Upper lobe of left lung (tissue), 6 donors: Measurements from ENCODE around the gene RCOR2. TPM values are rescaled to one million over a fixed set of nuclear protein-coding genes. Genes with fewer than 3 reads are reported as not detected.

Source experiments
- ATAC-seq, 2 donors: fragments of 200-7000 bp; cut with Tn5 transposase; one replicate each; pipeline ENCODE4 v1.9.1; 2022; ENCODE audit warnings: mild to moderate bottlenecking in 2 of 2, moderate library complexity in 2 of 2; ENCODE audit not compliant: low FRiP score in 2 of 2
- DNase-seq, 2 donors: peaks; one replicate each; pipeline ENCODE4 v3.0.0-alpha.2; 2019 to 2020
- H3K27ac ChIP-seq, 4 donors: fragments of 200-600 bp; sonication (generic); one replicate each; pipeline ENCODE4 v1.5.1; 2016 to 2019
- H3K27me3 ChIP-seq, 4 donors: fragments of 200-600 bp; sonication (generic); one replicate each; pipeline ENCODE4 v1.5.1; 2017 to 2019
- H3K36me3 ChIP-seq, 4 donors: fragments of 200-600 bp; sonication (generic); one replicate each; pipeline ENCODE4 v1.5.1; 2016 to 2019
- H3K4me1 ChIP-seq, 4 donors: fragments of 200-600 bp; sonication (generic); one replicate each; pipeline ENCODE4 v1.5.1; 2018 to 2019
- H3K4me3 ChIP-seq, 4 donors: fragments of 200-600 bp; sonication (generic); one replicate each; pipeline ENCODE4 v1.5.1; 2017 to 2019; ENCODE audit warnings: mild to moderate bottlenecking in 2 of 4, moderate library complexity in 1 of 4
- H3K9me3 ChIP-seq, 4 donors: fragments of 200-600 bp; sonication (generic); one replicate each; pipeline ENCODE4 v1.5.1; 2018 to 2019
- CTCF ChIP-seq, 6 experiments: fragments of 450-650 bp in 4 of 6; fragments of 200-600 bp in 2 of 6; sonication (generic) in 2 of 6; IDR thresholded peaks; one replicate each; pipeline ENCODE4 v1.5.1; 2016 to 2019; ENCODE audit warnings: antibody characterized with exemption in 6 of 6
- EP300 ChIP-seq, 4 donors: sonication (generic); formaldehyde crosslinking; IDR thresholded peaks; one replicate each; pipeline ENCODE4 v1.5.1; 2017; ENCODE audit warnings: antibody characterized with exemption in 4 of 4, control low read depth in 2 of 4
- POLR2A ChIP-seq, 4 donors: fragments of 450-650 bp; IDR thresholded peaks; one replicate each; pipeline ENCODE4 v1.5.1; 2016 to 2017; ENCODE audit warnings: antibody characterized with exemption in 4 of 4, mild to moderate bottlenecking in 2 of 4
- POLR2AphosphoS5 ChIP-seq, 2 donors: sonication (generic); formaldehyde crosslinking; IDR thresholded peaks; one replicate each; pipeline ENCODE4 v1.5.1; 2017; ENCODE audit warnings: antibody characterized with exemption in 2 of 2
- WGBS, 2 donors: methylation state at CpG; one replicate each; pipeline ENCODE4 v1.1.5; 2017 to 2018; 5-methylcytosine and 5-hydroxymethylcytosine counted together
- total RNA-seq, 6 donors: library from RNA; depleted of rRNA in 4 of 6; stranded (reverse); fragments of >200 nt in 4 of 6; gene quantifications; one replicate each; pipeline versions ENCODE4 v1.1.0 to v1.2.1, GENCODE V29; 2016 to 2021
- donor health status: DM: no; HTN: no; CAD: no; lungs with moderate emphysema.
- donor health status: DM: no; HTN: yes; CAD: no; lungs with severe emphysema.

The RCOR2 gene
- total RNA-seq, 6 donors from 2014 or later, result 0.14 to 0.40 TPM; not detected in 4

- Histone ChIP-seq H3K27me3 (no peaks in the 10 kb centered on the region), H3K4me3 (no peak overlapping the region), H3K27ac (peak overlapping the region; percentile 80 to 85 (median 82)), H3K4me1 (peaks cover 53 to 87% (median 68%) of the 10 kb centered on the region in 4 donors), H3K9me3 (no peaks in the 10 kb centered on the region), H3K36me3 (peaks cover 0 to 3% (median 0%) of the 10 kb centered on the region in 4 donors)
- TF ChIP-seq CTCF (IDR thresholded peaks at IDR 0.05), result no peak
- ATAC-seq (no peak), DNase-seq (no peak)
- WGBS, 2 donors, result 42 to 44% methylated on average over 6 of the region's 6 CpGs
Observed at GRCh38 chr11:63887386-63887999, 29.5 kb downstream of the RCOR2 start.

- TF ChIP-seq CTCF (IDR thresholded peaks at IDR 0.05), result no peak
- TF ChIP-seq POLR2AphosphoS5 (IDR thresholded peaks at IDR 0.05), result no peak
- TF ChIP-seq EP300 (IDR thresholded peaks at IDR 0.05), result no peak
- no peak for TF ChIP-seq POLR2A (IDR thresholded peaks at IDR 0.05)
- no peak overlapping the region for H3K4me3 ChIP-seq
- peak in 1 of 2 donors; percentile 64 for DNase-seq
- ATAC-seq, result no peak
- no peaks in the 10 kb centered on the region for H3K27me3 ChIP-seq
- 80 to 85% methylated on average over 3 to 4 of the region's 4 CpGs for WGBS, 2 donors
- H3K36me3 ChIP-seq, result peaks cover 0 to 3% (median 0%) of the 10 kb centered on the region in 4 donors
- H3K4me1 ChIP-seq, result peaks cover 44 to 71% (median 62%) of the 10 kb centered on the region in 4 donors
- H3K9me3 ChIP-seq, result no peaks in the 10 kb centered on the region
- H3K27ac ChIP-seq, result peak overlapping the region in 1 of 4 donors; percentile 24
Observed at GRCh38 chr11:63884196-63884932, 32.6 kb downstream of the RCOR2 start.

GRCh38 chr11:63883791-63884190 lies 33.2 kb downstream of the RCOR2 start:
- ATAC-seq, result no peak
- H3K4me1 ChIP-seq, result peaks cover 39 to 70% (median 58%) of the 10 kb centered on the region in 4 donors

GRCh38 chr11:63882555-63883242 lies 34.3 kb downstream of the RCOR2 start:
- ATAC-seq (peak; percentile 10 to 88), DNase-seq (peak in 1 of 2 donors; percentile 61)
- peaks cover 28 to 59% (median 51%) of the 10 kb centered on the region in 4 donors for H3K4me1 ChIP-seq
- no peaks in the 10 kb centered on the region for H3K9me3 ChIP-seq
- 67 to 76% methylated on average over 7 of the region's 7 CpGs for WGBS, 2 donors
- no peak for TF ChIP-seq CTCF (IDR thresholded peaks at IDR 0.05)
- no peak for TF ChIP-seq POLR2A (IDR thresholded peaks at IDR 0.05)
- no peak for TF ChIP-seq EP300 (IDR thresholded peaks at IDR 0.05)
- no peak for TF ChIP-seq POLR2AphosphoS5 (IDR thresholded peaks at IDR 0.05)
- H3K36me3 ChIP-seq, result peaks cover 0 to 7% (median 2%) of the 10 kb centered on the region in 4 donors
- H3K4me3 ChIP-seq, result no peak overlapping the region
- peak overlapping the region in 1 of 4 donors; percentile 27 for H3K27ac ChIP-seq
- no peaks in the 10 kb centered on the region for H3K27me3 ChIP-seq

More at GRCh38 chr11:63883791-63884190, 33.2 kb downstream of the RCOR2 start:
- H3K27me3 ChIP-seq, result no peaks in the 10 kb centered on the region
- H3K4me3 ChIP-seq, result no peak overlapping the region
- peaks cover 0 to 6% (median 2%) of the 10 kb centered on the region in 4 donors for H3K36me3 ChIP-seq
- TF ChIP-seq EP300 (IDR thresholded peaks at IDR 0.05) (no peak), POLR2A (IDR thresholded peaks at IDR 0.05) (no peak), CTCF (IDR thresholded peaks at IDR 0.05) (no peak), POLR2AphosphoS5 (IDR thresholded peaks at IDR 0.05) (no peak)
- H3K9me3 ChIP-seq, result no peaks in the 10 kb centered on the region
- peak overlapping the region in 1 of 4 donors; percentile 24 for H3K27ac ChIP-seq
- 80 to 93% methylated on average over 6 of the region's 6 CpGs for WGBS, 2 donors
- DNase-seq, result no peak
